ENCODE results near the gene CDH13.

GRCh38 chr16:82621781-82622180, 5.0 kb upstream of the CDH13 start:
- peak; percentile 11 for TF ChIP-seq CTCF (IDR thresholded peaks at IDR 0.05; ENCODE audit: poor library complexity)
- TF ChIP-seq EZH2 (IDR thresholded peaks at IDR 0.05; ENCODE audit: borderline replicate concordance) = no peak

Data from hepatocyte (in vitro differentiated cells).